HEK293 (cell line): ENCODE data around the gene ANKRD13D.

Source experiments
- CTCF ChIA-PET: fragments of 350-600 bp; formaldehyde crosslinking; extraction: SDS; loops from one replicate; lab custom pipeline; 2021; ENCODE audit warnings: antibody characterized with exemption; lab: Yijun Ruan, JAX
- POLR2A ChIA-PET: fragments of 300-600 bp; formaldehyde crosslinking; extraction: SDS; loops from one replicate; lab custom pipeline; 2020; ENCODE audit warnings: antibody characterized with exemption, inconsistent platforms; lab: Yijun Ruan, JAX
- H3K27ac ChIP-seq: fragments of 200-500 bp; sonication (Bioruptor generic); 2 replicates; pipeline ENCODE4 v1.5.1; 2014; ENCODE audit warnings: low read depth, low read length, control low read depth, inconsistent platforms; ENCODE audit errors: extremely low read depth
- H3K36me3 ChIP-seq, 2 experiments: fragments of 200-500 bp in 1 of 2; sonication (Bioruptor generic) in 1 of 2; 1 replicate in 1 of 2; 2 replicates in 1 of 2; pipeline ENCODE4 v1.5.1; 2014 to 2017; ENCODE audit warnings: inconsistent platforms in 2 of 2, low read length in 2 of 2; ENCODE audit not compliant: control insufficient read depth in 2 of 2, insufficient read depth in 1 of 2
- H3K4me1 ChIP-seq: fragments of 200-500 bp; sonication (Bioruptor generic); 2 replicates; pipeline ENCODE4 v1.5.1; 2014; ENCODE audit warnings: mild to moderate bottlenecking, low read length, inconsistent platforms; ENCODE audit not compliant: control insufficient read depth, insufficient read depth
- H3K4me3 ChIP-seq: 2 replicates; pipeline ENCODE4 v1.5.1; 2011; ENCODE audit warnings: low read depth, mild to moderate bottlenecking, control low read depth, low read length, moderate library complexity
- H3K9me3 ChIP-seq: fragments of 200-500 bp; sonication (Bioruptor generic); 2 replicates; pipeline ENCODE4 v1.5.1; 2014; ENCODE audit warnings: low read depth, low read length, inconsistent platforms; ENCODE audit not compliant: control insufficient read depth, insufficient read depth
- CTCF ChIP-seq: fragments of 450-650 bp; formaldehyde crosslinking; IDR thresholded peaks from 2 replicates; pipeline ENCODE4 v1.5.1; 2016; ENCODE audit warnings: missing biosample characterization, missing genetic modification characterization
- GLIS1 ChIP-seq: fragments of 450-650 bp; formaldehyde crosslinking; IDR thresholded peaks from 2 replicates; pipeline ENCODE4 v1.5.1; 2016; ENCODE audit warnings: missing biosample characterization, missing genetic modification characterization
- GLIS2 ChIP-seq: fragments of 450-650 bp; formaldehyde crosslinking; IDR thresholded peaks from 2 replicates; pipeline ENCODE4 v1.5.1; 2016; ENCODE audit warnings: missing biosample characterization, missing genetic modification characterization
- KLF7 ChIP-seq: fragments of 450-650 bp; formaldehyde crosslinking; IDR thresholded peaks from 2 replicates; pipeline ENCODE4 v1.5.1; 2016; ENCODE audit warnings: missing biosample characterization, missing genetic modification characterization, borderline replicate concordance
- KLF8 ChIP-seq: fragments of 450-650 bp; formaldehyde crosslinking; IDR thresholded peaks from 2 replicates; pipeline ENCODE4 v1.5.1; 2016; ENCODE audit warnings: missing biosample characterization, missing genetic modification characterization
- KLF9 ChIP-seq: fragments of 450-650 bp; formaldehyde crosslinking; IDR thresholded peaks from 2 replicates; pipeline ENCODE4 v1.5.1; 2016; ENCODE audit warnings: missing biosample characterization, missing genetic modification characterization, low read depth
- YY2 ChIP-seq: fragments of 450-650 bp; formaldehyde crosslinking; IDR thresholded peaks from 2 replicates; pipeline ENCODE4 v1.5.1; 2016; ENCODE audit warnings: missing biosample characterization, missing genetic modification characterization
- ZBTB1 ChIP-seq: fragments of 450-650 bp; formaldehyde crosslinking; IDR thresholded peaks from 2 replicates; pipeline ENCODE4 v1.5.1; 2016; ENCODE audit warnings: missing biosample characterization, missing genetic modification characterization
- ZBTB49 ChIP-seq: fragments of 450-650 bp; formaldehyde crosslinking; IDR thresholded peaks from 2 replicates; pipeline ENCODE4 v1.5.1; 2016; ENCODE audit warnings: missing biosample characterization, missing genetic modification characterization, low read depth
- ZEB2 ChIP-seq: fragments of 450-650 bp; formaldehyde crosslinking; IDR thresholded peaks from 2 replicates; pipeline ENCODE4 v1.5.1; 2016; ENCODE audit warnings: missing biosample characterization, missing genetic modification characterization
- ZNF112 ChIP-seq: fragments of 450-650 bp; formaldehyde crosslinking; IDR thresholded peaks from 2 replicates; pipeline ENCODE4 v1.5.0; 2017; ENCODE audit warnings: missing biosample characterization, missing genetic modification characterization
- ZNF114 ChIP-seq: fragments of 450-650 bp; formaldehyde crosslinking; IDR thresholded peaks from 2 replicates; pipeline ENCODE4 v1.5.0; 2017; ENCODE audit warnings: missing biosample characterization, missing genetic modification characterization
- ZNF221 ChIP-seq: fragments of 450-650 bp; formaldehyde crosslinking; IDR thresholded peaks from 2 replicates; pipeline ENCODE4 v1.5.1; 2017; ENCODE audit warnings: missing biosample characterization, missing genetic modification characterization, borderline replicate concordance
- ZNF23 ChIP-seq: fragments of 450-650 bp; formaldehyde crosslinking; IDR thresholded peaks from 2 replicates; pipeline ENCODE4 v1.5.1; 2016; ENCODE audit warnings: missing biosample characterization, missing genetic modification characterization, borderline replicate concordance
- ZNF266 ChIP-seq: fragments of 450-650 bp; formaldehyde crosslinking; IDR thresholded peaks from 2 replicates; pipeline ENCODE4 v1.5.1; 2016; ENCODE audit warnings: missing biosample characterization, missing genetic modification characterization, low read depth
- ZNF292 ChIP-seq: fragments of 450-650 bp; formaldehyde crosslinking; IDR thresholded peaks from 2 replicates; pipeline ENCODE4 v1.5.1; 2016; ENCODE audit warnings: low read depth, missing biosample characterization, missing genetic modification characterization, borderline replicate concordance
- ZNF341 ChIP-seq: fragments of 450-650 bp; formaldehyde crosslinking; IDR thresholded peaks from 2 replicates; pipeline ENCODE4; 2016; ENCODE audit warnings: low read depth, missing biosample characterization, missing genetic modification characterization
- ZNF426 ChIP-seq: fragments of 450-650 bp; formaldehyde crosslinking; IDR thresholded peaks from 2 replicates; pipeline ENCODE4 v1.5.1; 2017; ENCODE audit warnings: missing biosample characterization, missing genetic modification characterization, mild to moderate bottlenecking, inconsistent platforms, moderate library complexity
- ZNF596 ChIP-seq: fragments of 450-650 bp; IDR thresholded peaks from 2 replicates; pipeline ENCODE4 v1.5.0; 2018; ENCODE audit warnings: missing biosample characterization, mild to moderate bottlenecking, missing genetic modification characterization, moderate library complexity
- ZNF600 ChIP-seq: fragments of 450-650 bp; formaldehyde crosslinking; IDR thresholded peaks from 2 replicates; pipeline ENCODE4 v1.5.1; 2016; ENCODE audit warnings: missing biosample characterization, missing genetic modification characterization
- ZNF692 ChIP-seq: fragments of 450-650 bp; formaldehyde crosslinking; IDR thresholded peaks from 2 replicates; pipeline ENCODE4 v1.5.1; 2016; ENCODE audit warnings: missing biosample characterization, missing genetic modification characterization
- ZNF791 ChIP-seq: fragments of 450-650 bp; formaldehyde crosslinking; IDR thresholded peaks from 2 replicates; pipeline ENCODE4 v1.5.1; 2016; ENCODE audit warnings: missing biosample characterization, missing genetic modification characterization
- ZXDB ChIP-seq: fragments of 450-650 bp; formaldehyde crosslinking; IDR thresholded peaks from 2 replicates; pipeline ENCODE4 v1.5.1; 2016; ENCODE audit warnings: missing biosample characterization, missing genetic modification characterization
- TF ChIP-seq, protein P1 (sequence below): fragments of 450-650 bp; formaldehyde crosslinking; IDR thresholded peaks from 2 replicates; pipeline ENCODE4 v1.5.1; 2016; ENCODE audit warnings: missing biosample characterization, missing genetic modification characterization, borderline replicate concordance
- TF ChIP-seq, protein P2 (sequence below): fragments of 450-650 bp; formaldehyde crosslinking; IDR thresholded peaks from 2 replicates; pipeline ENCODE4 v1.5.1; 2016; ENCODE audit warnings: missing biosample characterization, missing genetic modification characterization

ANKRD13D gene

DNA sequence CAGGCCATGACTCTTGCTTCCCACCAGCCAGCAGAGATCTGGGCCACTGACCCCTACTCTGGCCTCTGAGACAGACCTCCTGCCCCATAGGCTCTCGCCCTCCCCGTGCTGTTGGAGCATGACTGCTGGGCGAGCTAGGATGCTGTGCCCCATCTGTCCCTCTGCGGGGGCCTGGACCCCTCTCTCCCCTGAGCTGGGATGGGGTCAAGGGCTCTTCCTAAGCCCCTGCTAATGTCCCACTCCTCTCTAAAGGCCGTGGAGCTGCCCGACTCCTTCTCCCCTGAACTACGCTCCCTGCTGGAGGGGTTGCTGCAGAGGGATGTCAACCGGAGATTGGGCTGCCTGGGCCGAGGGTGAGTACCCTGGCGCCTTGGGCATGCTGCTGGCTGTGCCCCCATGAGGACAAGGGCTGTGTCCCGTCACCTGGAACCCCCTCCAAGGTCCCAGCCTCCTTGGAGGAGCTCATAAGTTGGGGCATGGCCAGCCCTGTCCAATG lies 6.2 kb upstream of the ANKRD13D start:
- ChIA-PET POLR2A (interaction anchor here (0.8 kb wide), 1 partner anchor 43 kb away, joined by 3 read pairs; no protein-coding TSS in a partner anchor), CTCF (interaction anchor here (0.6 to 2.1 kb wide), 4 partner anchors 16 to 44 kb away, joined by 3 to 12 read pairs (median 4); no protein-coding TSS in a partner anchor)
- no peaks in the 10 kb centered on the region; the same call in 1 of the 2 replicates for H3K4me1 ChIP-seq
- H3K4me3 ChIP-seq: no peak overlapping the region
- TF ChIP-seq ZBTB1 (tag by site-specific recombination): no peak
- TF ChIP-seq KLF9: no peak
- no peak for TF ChIP-seq ZXDB (tag by site-specific recombination)
- no peak for TF ChIP-seq KLF8 (tag by site-specific recombination)
- TF ChIP-seq CTCF (tag by site-specific recombination): no peak
- no peak for TF ChIP-seq ZBTB49 (tag by site-specific recombination)
- TF ChIP-seq GLIS1 (tag by site-specific recombination): no peak
- no peak for TF ChIP-seq ZNF426
- TF ChIP-seq ZNF112 (tag by site-specific recombination): no peak
- no peak for TF ChIP-seq ZNF692 (tag by site-specific recombination)
- TF ChIP-seq, protein P1, sequence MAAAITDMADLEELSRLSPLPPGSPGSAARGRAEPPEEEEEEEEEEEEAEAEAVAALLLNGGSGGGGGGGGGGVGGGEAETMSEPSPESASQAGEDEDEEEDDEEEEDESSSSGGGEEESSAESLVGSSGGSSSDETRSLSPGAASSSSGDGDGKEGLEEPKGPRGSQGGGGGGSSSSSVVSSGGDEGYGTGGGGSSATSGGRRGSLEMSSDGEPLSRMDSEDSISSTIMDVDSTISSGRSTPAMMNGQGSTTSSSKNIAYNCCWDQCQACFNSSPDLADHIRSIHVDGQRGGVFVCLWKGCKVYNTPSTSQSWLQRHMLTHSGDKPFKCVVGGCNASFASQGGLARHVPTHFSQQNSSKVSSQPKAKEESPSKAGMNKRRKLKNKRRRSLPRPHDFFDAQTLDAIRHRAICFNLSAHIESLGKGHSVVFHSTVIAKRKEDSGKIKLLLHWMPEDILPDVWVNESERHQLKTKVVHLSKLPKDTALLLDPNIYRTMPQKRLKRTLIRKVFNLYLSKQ (tag by site-specific recombination): no peak
- no peak for TF ChIP-seq ZNF596 (tag by site-specific recombination)
- TF ChIP-seq GLIS2 (tag by site-specific recombination): no peak
- no peak for TF ChIP-seq ZEB2 (tag by site-specific recombination)
- TF ChIP-seq YY2 (tag by site-specific recombination): no peak
- no peak for TF ChIP-seq ZNF791 (tag by site-specific recombination)
- H3K36me3 ChIP-seq: peaks cover 0 to 90% of the 10 kb centered on the region in 2 experiments; a peak in 2 of 3 replicates
- H3K9me3 ChIP-seq: no peaks in the 10 kb centered on the region
- no peak overlapping the region for H3K27ac ChIP-seq

- ChIA-PET POLR2A (interaction anchor here (0.8 to 0.9 kb wide), 2 partner anchors 34 to 44 kb away, joined by 3 read pairs; no protein-coding TSS in a partner anchor), CTCF (interaction anchor here (0.6 to 2.1 kb wide), 5 partner anchors 15 to 99 kb away, joined by 3 to 12 read pairs (median 3); no protein-coding TSS in a partner anchor)
- Histone ChIP-seq H3K27ac (no peak overlapping the region), H3K9me3 (no peaks in the 10 kb centered on the region), H3K4me1 (no peaks in the 10 kb centered on the region), H3K36me3 (peaks cover 0 to 87% of the 10 kb centered on the region in 2 experiments; a peak in 2 of 3 replicates), H3K4me3 (no peak overlapping the region)
- TF ChIP-seq ZNF292 (tag by site-specific recombination) (no peak), ZNF341 (tag by site-specific recombination) (no peak), ZNF600 (no peak), ZNF221 (tag by site-specific recombination) (no peak), KLF7 (tag by site-specific recombination) (no peak), ZNF266 (no peak), ZNF23 (tag by site-specific recombination) (no peak), ZNF114 (tag by site-specific recombination) (no peak)
- TF ChIP-seq, protein P2, sequence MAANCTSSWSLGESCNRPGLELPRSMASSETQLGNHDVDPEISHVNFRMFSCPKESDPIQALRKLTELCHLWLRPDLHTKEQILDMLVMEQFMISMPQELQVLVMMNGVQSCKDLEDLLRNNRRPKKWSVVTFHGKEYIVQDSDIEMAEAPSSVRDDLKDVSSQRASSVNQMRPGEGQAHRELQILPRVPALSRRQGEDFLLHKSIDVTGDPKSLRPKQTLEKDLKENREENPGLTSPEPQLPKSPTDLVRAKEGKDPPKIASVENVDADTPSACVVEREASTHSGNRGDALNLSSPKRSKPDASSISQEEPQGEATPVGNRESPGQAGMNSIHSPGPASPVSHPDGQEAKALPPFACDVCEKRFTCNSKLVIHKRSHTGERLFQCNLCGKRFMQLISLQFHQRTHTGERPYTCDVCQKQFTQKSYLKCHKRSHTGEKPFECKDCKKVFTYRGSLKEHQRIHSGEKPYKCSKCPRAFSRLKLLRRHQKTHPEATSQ (tag by site-specific recombination): no peak
Observed at GRCh38 chr11:67283481-67283963, 5.6 kb upstream of the ANKRD13D start.
